ENCODE results near the gene SLC29A3. TPM values are rescaled to one million over a fixed set of nuclear protein-coding genes. Genes with fewer than 3 reads are reported as not detected.

The SLC29A3 gene
- total RNA-seq, 1 donor from 2014 or later: 0.58 TPM

DNA sequence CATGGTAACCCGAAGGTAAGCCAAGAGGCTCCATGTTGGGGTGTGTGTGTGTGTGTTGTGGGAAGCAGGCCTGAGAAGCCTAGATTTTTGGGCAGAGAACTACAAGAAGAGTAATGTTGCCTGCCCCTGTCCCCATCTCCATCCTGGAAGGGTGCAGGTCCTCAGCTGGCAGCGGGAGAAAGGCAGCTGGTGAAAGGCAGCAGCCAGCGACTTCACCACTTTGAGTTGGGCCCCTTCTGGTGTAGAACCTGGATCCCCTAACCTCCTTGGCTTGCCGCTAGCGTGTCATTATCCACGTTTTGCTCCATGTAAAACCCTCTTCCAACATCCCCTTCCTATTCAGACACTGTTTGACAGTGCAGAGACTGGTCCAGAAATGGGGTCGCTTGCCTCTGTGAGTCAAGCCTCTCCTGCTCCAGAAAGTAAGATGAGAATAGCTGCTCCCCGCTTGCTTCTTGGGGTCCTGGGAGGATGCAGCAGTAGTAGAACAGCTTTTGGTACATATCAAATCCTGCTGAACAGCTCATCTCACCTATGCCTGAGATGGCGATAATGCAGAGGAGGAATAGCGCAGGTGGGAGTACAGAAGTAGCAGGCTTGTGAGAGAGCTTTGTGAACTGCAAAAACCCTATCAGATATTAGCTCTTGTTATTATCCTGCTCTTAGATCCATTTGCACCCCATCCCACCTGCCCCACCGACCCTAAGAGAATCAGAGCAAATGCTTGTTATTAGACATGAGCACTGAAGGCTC is 55.6 kb downstream of the SLC29A3 start:
- TF ChIP-seq, protein P1, sequence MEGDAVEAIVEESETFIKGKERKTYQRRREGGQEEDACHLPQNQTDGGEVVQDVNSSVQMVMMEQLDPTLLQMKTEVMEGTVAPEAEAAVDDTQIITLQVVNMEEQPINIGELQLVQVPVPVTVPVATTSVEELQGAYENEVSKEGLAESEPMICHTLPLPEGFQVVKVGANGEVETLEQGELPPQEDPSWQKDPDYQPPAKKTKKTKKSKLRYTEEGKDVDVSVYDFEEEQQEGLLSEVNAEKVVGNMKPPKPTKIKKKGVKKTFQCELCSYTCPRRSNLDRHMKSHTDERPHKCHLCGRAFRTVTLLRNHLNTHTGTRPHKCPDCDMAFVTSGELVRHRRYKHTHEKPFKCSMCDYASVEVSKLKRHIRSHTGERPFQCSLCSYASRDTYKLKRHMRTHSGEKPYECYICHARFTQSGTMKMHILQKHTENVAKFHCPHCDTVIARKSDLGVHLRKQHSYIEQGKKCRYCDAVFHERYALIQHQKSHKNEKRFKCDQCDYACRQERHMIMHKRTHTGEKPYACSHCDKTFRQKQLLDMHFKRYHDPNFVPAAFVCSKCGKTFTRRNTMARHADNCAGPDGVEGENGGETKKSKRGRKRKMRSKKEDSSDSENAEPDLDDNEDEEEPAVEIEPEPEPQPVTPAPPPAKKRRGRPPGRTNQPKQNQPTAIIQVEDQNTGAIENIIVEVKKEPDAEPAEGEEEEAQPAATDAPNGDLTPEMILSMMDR (conservative IDR thresholded peaks at IDR 0.05; ENCODE audit: low read depth, low read length): no peak
- no peak overlapping the region for H3K4me3 ChIP-seq (ENCODE audit: low read depth, low read length)
- DNase-seq (ENCODE audit: low read depth): no peak

DNA sequence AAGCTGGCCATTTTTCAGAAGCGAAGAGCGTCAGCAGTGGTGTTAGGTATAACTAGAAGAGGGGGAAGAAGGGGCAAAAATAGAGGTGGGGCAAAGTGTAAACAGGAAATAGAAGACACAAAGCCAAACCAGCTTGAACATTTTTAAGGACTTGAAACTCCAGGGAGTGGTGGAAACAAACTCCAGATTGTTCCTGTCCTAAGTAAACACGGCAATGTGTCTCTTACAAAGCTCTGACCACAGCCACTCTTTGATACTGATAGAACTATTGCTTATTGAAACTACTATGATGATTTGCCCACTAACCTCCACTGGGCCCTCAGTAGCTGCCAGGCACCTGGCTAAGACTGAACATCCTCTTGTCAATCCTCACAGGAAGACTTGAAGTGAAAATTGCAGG is 56.9 kb downstream of the SLC29A3 start:
- DNase-seq (ENCODE audit: low read depth): no peak
- no peak overlapping the region for H3K4me3 ChIP-seq (ENCODE audit: low read depth, low read length)
- TF ChIP-seq, protein P1 (conservative IDR thresholded peaks at IDR 0.05; ENCODE audit: low read depth, low read length): no peak

DNA sequence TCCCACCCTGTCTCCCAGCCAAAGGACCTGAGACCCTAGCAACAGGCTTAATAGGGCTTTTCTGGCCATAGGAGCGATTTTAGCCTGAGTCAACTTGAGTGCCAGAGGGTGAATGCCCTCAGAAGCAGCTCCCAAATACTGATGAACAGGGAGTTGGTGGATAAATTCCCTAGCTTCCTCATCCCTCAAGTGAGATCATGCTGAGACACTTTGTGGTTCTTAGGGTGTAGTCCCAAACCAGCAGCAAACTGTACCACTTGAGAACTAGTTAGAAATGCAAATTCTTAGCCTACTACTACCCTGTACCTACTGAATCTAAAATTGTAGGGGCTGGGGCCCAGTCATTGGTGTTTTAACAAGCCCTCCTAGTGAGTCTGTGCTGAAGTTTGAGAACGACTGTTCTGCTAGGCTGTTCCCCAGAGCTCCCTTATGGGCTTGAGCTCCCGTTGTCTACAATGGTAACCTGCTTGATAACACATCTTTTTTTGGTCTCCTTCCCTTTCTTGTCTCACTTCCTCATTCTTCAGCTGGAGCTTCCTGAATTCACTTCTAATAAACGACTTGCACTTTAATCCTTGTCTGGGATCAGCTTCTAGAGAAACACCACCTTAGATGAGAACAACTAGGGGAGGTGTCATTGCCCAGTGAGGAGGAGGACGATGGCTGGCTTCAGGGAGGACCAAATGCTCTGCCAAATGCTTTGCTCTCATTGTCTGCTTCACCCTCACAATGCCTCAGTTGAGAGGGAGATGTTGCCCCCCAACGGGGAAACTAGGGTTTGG is 59.5 kb downstream of the SLC29A3 start:
- DNase-seq (ENCODE audit: low read depth): no peak
- no peak overlapping the region for H3K4me3 ChIP-seq (ENCODE audit: low read depth, low read length)
- TF ChIP-seq, protein P1 (conservative IDR thresholded peaks at IDR 0.05; ENCODE audit: low read depth, low read length): no peak

DNA sequence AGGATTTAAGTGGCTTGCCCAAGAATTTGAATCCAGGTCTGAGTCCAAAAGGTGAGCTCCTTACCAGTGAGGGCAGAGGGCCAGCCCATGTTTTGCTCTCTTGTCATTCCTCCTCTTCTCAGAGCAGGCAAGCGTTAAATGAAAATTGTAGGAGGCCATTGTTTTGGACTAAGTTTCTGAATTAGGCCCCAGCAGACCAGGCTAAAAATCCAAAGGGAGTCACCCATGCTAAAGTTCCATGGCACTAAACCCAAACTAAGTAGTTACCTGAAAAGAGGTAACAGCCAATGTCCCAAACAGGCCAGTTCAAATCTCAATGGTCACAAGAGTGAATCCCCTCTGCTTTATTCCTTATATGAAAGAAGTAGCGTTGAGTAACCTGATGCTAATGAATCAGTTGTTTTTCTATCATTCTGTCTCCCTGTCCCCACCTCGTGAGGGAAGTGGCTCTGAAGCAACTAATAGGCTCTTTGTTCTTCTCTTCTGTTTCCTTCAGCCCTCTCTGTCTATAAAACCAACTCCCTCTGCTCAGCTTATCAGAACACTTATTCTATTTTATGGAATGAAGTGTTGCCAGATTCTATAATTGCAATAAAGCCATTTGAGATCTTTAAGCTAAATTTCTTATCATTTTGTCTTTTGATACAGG is 60.2 kb downstream of the SLC29A3 start:
- H3K4me3 ChIP-seq (ENCODE audit: low read depth, low read length): no peak overlapping the region
- DNase-seq (ENCODE audit: low read depth): no peak
- TF ChIP-seq, protein P1 (conservative IDR thresholded peaks at IDR 0.05; ENCODE audit: low read depth, low read length): no peak

DNA sequence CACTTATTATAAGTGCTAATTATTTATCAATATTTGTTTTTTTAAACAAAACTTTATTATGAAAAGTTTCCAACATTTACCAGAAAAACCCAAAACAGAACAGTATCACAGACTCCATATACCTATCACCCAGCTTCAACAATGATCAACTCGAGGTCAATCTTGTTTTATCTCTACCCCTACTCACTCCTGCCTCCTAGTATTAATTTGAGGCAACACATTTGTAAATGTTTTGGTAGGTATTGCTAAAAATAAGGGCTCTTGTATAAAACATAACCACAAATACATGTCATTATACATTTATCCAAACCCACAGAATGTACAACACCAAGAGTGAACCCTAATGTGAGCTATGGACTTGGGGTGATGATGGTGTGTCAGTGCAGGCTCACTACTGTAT is 61.8 kb downstream of the SLC29A3 start:
- TF ChIP-seq, protein P1 (conservative IDR thresholded peaks at IDR 0.05; ENCODE audit: low read depth, low read length): peak; percentile 16
- DNase-seq (ENCODE audit: low read depth): no peak
- H3K4me3 ChIP-seq (ENCODE audit: low read depth, low read length): no peak overlapping the region

DNA sequence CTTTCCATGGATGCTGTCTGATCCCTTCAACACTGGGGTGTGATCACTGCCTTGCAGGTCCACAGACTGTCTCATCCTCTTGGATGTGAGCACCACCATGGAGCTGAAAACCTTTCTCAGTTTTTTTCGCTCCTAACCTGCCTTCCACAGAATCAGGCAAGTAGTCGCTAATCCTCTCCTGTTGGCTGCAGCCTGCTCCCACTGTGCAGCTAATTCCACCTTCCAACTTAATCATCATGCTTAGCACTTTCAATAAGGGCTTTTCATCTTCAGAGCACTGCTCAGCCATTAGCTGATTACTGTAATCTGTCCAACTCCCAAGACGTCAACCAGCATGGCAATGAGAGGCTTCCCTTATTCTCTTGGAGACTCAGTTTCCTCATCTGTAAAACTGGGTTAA is 62.6 kb downstream of the SLC29A3 start:
- TF ChIP-seq, protein P1 (conservative IDR thresholded peaks at IDR 0.05; ENCODE audit: low read depth, low read length): no peak

More for the DNA sequence above, 62.6 kb downstream of the SLC29A3 start:
- DNase-seq (ENCODE audit: low read depth): no peak
- no peak overlapping the region for H3K4me3 ChIP-seq (ENCODE audit: low read depth, low read length)

Measured in epithelial cell of proximal tubule (primary cell).